ENCODE results near the gene ACSS2. TPM values are rescaled to one million over a fixed set of nuclear protein-coding genes. Genes with fewer than 3 reads are reported as not detected.
"Not testable (repeated sequence)": the region's sequence is repeated elsewhere in the genome, so short reads cannot be mapped to it uniquely, and the experiment has no call there.

The ACSS2 gene
- total and polyA plus RNA-seq, 10 donors, result 8.9 to 43.6 (median 30.2) TPM

GRCh38 chr20:34894723-34895122 lies 18.3 kb downstream of the ACSS2 start:
- WGBS, 5 donors, result 59 to 78% (median 74%) methylated on average over 1 of the region's 1 CpG
- no peaks in the 10 kb centered on the region for H3K9me3 ChIP-seq
- intact Hi-C loops (cut with DNase I; ENCODE audit: low total_unique reads), result no loop called here
- no peak for DNase-seq
- peaks cover 0 to 25% (median 1%) of the 10 kb centered on the region in 6 donors for H3K4me1 ChIP-seq
- H3K36me3 ChIP-seq, result peaks cover 0 to 5% (median 0%) of the 10 kb centered on the region in 6 donors
- no peaks in the 10 kb centered on the region for H3K27me3 ChIP-seq (replicated peaks in 1 of 7)
- no peak overlapping the region for H3K4me3 ChIP-seq
- H3K27ac ChIP-seq, result no peak overlapping the region
- TF ChIP-seq POLR2A (IDR thresholded peaks at IDR 0.05) (no peak), POLR2AphosphoS5 (IDR thresholded peaks at IDR 0.05) (no peak), CTCF (IDR thresholded peaks at IDR 0.05 in 8 of 11, conservative IDR thresholded peaks at IDR 0.05 in 3 of 11) (no peak)

- intact Hi-C loops (cut with DNase I; ENCODE audit: low total_unique reads), result no loop called here
- no peak for TF ChIP-seq POLR2AphosphoS5 (IDR thresholded peaks at IDR 0.05)
- TF ChIP-seq CTCF (IDR thresholded peaks at IDR 0.05 in 8 of 11, conservative IDR thresholded peaks at IDR 0.05 in 3 of 11), result no peak
- TF ChIP-seq POLR2A (IDR thresholded peaks at IDR 0.05), result no peak
- H3K9me3 ChIP-seq, result no peaks in the 10 kb centered on the region
- H3K4me3 ChIP-seq, result no peak overlapping the region
- peaks cover 0 to 5% (median 0%) of the 10 kb centered on the region in 6 donors for H3K36me3 ChIP-seq
- H3K27me3 ChIP-seq (replicated peaks in 1 of 7), result no peaks in the 10 kb centered on the region
- H3K4me1 ChIP-seq, result peaks cover 0 to 25% (median 1%) of the 10 kb centered on the region in 6 donors
- 76 to 90% (median 87%) methylated on average over 3 of the region's 3 CpGs for WGBS, 5 donors
- H3K27ac ChIP-seq, result no peak overlapping the region
- DNase-seq, result no peak
These were observed 19.1 kb downstream of the ACSS2 start for GRCh38 chr20:34895465-34895864.

- no peaks in the 10 kb centered on the region for H3K27me3 ChIP-seq (replicated peaks in 1 of 7)
- intact Hi-C loops (cut with DNase I; ENCODE audit: low total_unique reads), result no loop called here
- no peaks in the 10 kb centered on the region for H3K9me3 ChIP-seq
- peaks cover 0 to 5% (median 0%) of the 10 kb centered on the region in 6 donors for H3K36me3 ChIP-seq
- H3K4me3 ChIP-seq, result no peak overlapping the region
- WGBS, 5 donors, result 71 to 95% (median 82%) methylated on average over 1 of the region's 1 CpG
- H3K4me1 ChIP-seq, result peaks cover 0 to 20% (median 1%) of the 10 kb centered on the region in 6 donors
- DNase-seq, result no peak
- H3K27ac ChIP-seq, result no peak overlapping the region
- TF ChIP-seq POLR2A (IDR thresholded peaks at IDR 0.05) (no peak), POLR2AphosphoS5 (IDR thresholded peaks at IDR 0.05) (no peak), CTCF (IDR thresholded peaks at IDR 0.05 in 8 of 11, conservative IDR thresholded peaks at IDR 0.05 in 3 of 11) (no peak)
These were observed 19.7 kb downstream of the ACSS2 start for GRCh38 chr20:34896086-34896621.

GRCh38 chr20:34898129-34898528 lies 21.7 kb downstream of the ACSS2 start:
- H3K27me3 ChIP-seq (replicated peaks in 1 of 7); H3K9me3 ChIP-seq; intact Hi-C loops (cut with DNase I; ENCODE audit: low total_unique reads); H3K36me3 ChIP-seq; H3K27ac ChIP-seq; H3K4me3 ChIP-seq; DNase-seq: not testable (repeated sequence)
- 86 to 100% (median 88%) methylated on average over 1 to 3 of the region's 3 CpGs for WGBS, 5 donors
- H3K4me1 ChIP-seq, result peaks cover 0 to 10% (median 0%) of the 10 kb centered on the region in 6 donors

- intact Hi-C loops (cut with DNase I; ENCODE audit: low total_unique reads); H3K9me3 ChIP-seq; H3K36me3 ChIP-seq; H3K27me3 ChIP-seq (replicated peaks in 1 of 7); H3K4me3 ChIP-seq; DNase-seq; H3K27ac ChIP-seq: not testable (repeated sequence)
- WGBS, 5 donors, result 86 to 100% (median 92%) methylated on average over 4 to 26 of the region's 26 CpGs
- peaks cover 0 to 10% (median 0%) of the 10 kb centered on the region in 6 donors for H3K4me1 ChIP-seq
These were observed 22.3 kb downstream of the ACSS2 start for GRCh38 chr20:34898731-34899130.

Measured in spleen (tissue), 11 donors.